ENCODE measurements around the gene KATNAL1. TPM values are rescaled to one million over a fixed set of nuclear protein-coding genes. Genes with fewer than 3 reads are reported as not detected.
"Not testable (repeated sequence)": the region's sequence is repeated elsewhere in the genome, so short reads cannot be mapped to it uniquely, and the experiment has no call there.

KATNAL1 gene
- total and polyA plus RNA-seq, 4 donors: 17.4 to 45.9 (median 26.7) TPM

DNA sequence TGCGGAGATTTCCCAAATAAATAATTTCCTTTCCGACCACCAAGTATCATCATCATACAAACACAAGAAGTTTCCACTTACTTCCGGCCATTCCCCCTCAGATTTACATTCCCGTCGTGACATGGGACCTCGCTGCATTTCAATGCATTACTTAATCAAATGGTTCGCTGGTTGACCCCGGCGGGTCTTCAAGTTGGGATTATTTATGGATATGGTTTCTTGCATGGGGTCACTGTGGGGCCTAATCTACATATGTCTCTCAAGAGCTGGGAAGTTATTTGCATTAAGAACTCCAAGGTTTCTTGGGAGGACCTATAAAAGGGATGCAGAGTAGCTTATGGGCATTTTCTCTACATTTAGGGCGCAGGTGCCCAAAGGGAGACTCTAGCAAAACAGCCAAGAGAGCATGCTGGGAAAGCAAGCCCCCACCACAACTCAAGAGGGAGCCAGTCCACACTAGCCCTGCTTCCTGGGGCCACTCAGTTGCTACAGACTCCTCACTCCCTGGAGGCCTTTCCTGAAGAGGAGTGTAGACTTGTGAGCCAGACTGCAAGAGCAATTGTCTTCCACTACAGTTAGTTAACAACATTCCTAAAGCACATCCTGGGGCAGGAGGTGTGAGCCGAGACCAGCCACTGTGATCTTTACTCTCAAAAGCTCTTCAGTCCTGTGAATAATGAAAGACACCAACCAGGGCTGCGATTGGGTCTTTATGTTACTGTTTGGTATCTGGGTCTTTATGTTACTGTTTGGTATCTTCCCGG, 125.3 kb downstream of the KATNAL1 start:
- Histone ChIP-seq H3K4me1 (ENCODE audit: control insufficient read depth, insufficient read depth, low read length) (peaks cover 7% of the 10 kb centered on the region), H3K9me3 (ENCODE audit: control insufficient read depth, insufficient read depth, low read length) (no peaks in the 10 kb centered on the region), H3K4me3 (ENCODE audit: low read depth, low read length) (no peak overlapping the region), H3K36me3 (ENCODE audit: control insufficient read depth, insufficient read depth, low read length) (no peaks in the 10 kb centered on the region), H3K27ac (ENCODE audit: low read depth, low read length) (no peak overlapping the region), H3K27me3 (ENCODE audit: control insufficient read depth, insufficient read depth, low read length) (no peaks in the 10 kb centered on the region)
- no peak for DNase-seq (ENCODE audit: low read depth in 4 of 6, low spot score in 6 of 6)
- 88% methylated on average over 4 of the region's 13 CpGs for WGBS (ENCODE audit: insufficient coverage)

DNA sequence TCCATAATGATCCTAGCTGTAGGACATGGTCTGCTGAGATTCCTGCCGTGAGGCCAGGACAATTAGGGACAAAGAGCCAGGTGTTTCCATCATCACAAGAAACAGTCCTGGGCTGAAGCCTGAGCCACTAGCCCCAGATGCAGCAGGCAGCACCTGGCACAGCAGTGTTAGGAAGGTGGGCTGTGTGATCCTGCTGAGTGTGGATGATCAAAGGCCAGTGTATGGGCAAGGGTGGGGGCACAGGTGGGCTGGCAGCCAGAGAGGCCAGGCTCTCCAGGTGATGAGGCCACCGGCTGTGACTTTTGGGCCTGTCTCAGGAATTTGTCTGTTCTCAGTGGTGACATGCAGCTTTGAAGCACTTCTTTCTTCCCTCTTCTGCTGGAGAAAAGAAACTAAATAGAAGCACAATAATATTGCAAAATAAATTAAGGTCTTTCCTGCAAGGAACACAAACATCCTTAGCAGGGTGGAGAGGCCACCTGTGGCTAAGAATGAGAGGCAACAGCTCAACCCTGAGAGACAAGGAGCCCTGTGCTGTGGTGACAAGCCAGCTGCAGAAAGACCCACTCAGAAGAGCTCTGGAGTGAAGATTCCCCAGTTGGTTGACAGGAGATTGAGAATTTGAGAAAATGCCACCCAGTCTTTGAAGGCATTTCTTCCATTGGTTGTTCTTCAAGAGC, 127.6 kb downstream of the KATNAL1 start:
- 32% methylated on average over 1 of the region's 2 CpGs for WGBS (ENCODE audit: insufficient coverage)
- H3K4me3 ChIP-seq (ENCODE audit: low read depth, low read length): no peak overlapping the region
- no peaks in the 10 kb centered on the region for H3K36me3 ChIP-seq (ENCODE audit: control insufficient read depth, insufficient read depth, low read length)
- no peak overlapping the region for H3K27ac ChIP-seq (ENCODE audit: low read depth, low read length)
- no peaks in the 10 kb centered on the region for H3K27me3 ChIP-seq (ENCODE audit: control insufficient read depth, insufficient read depth, low read length)
- no peak for DNase-seq (ENCODE audit: low read depth in 4 of 6, low spot score in 6 of 6)
- H3K4me1 ChIP-seq (ENCODE audit: control insufficient read depth, insufficient read depth, low read length): peaks cover 3% of the 10 kb centered on the region
- H3K9me3 ChIP-seq (ENCODE audit: control insufficient read depth, insufficient read depth, low read length): no peaks in the 10 kb centered on the region

DNA sequence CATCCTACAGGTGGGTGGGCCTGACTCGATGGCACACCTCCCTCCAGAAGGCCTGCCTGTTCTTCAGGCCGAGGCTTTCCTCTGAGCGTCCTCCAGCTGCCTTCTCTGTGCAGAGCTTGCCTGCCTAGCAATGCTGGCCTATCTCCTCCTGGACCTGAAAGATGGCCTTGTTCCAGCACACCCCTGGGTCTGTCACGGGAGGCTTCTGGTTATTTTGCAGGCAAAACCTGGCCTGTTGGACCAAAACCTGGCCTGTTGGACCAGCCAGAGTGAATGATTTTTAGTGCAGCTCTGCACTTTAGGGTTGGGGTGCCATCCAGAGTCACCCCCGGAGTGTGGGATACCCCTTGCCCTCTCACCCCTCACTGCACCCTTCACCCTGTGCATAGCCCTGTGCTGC, 128.4 kb downstream of the KATNAL1 start:
- Histone ChIP-seq H3K4me3 (ENCODE audit: low read depth, low read length) (no peak overlapping the region), H3K27me3 (ENCODE audit: control insufficient read depth, insufficient read depth, low read length) (no peaks in the 10 kb centered on the region), H3K27ac (ENCODE audit: low read depth, low read length) (no peak overlapping the region), H3K36me3 (ENCODE audit: control insufficient read depth, insufficient read depth, low read length) (no peaks in the 10 kb centered on the region), H3K4me1 (ENCODE audit: control insufficient read depth, insufficient read depth, low read length) (peaks cover 3% of the 10 kb centered on the region), H3K9me3 (ENCODE audit: control insufficient read depth, insufficient read depth, low read length) (no peaks in the 10 kb centered on the region)
- 88% methylated on average over 5 of the region's 5 CpGs for WGBS (ENCODE audit: insufficient coverage)
- DNase-seq (ENCODE audit: low read depth in 4 of 6, low spot score in 6 of 6): no peak

DNA sequence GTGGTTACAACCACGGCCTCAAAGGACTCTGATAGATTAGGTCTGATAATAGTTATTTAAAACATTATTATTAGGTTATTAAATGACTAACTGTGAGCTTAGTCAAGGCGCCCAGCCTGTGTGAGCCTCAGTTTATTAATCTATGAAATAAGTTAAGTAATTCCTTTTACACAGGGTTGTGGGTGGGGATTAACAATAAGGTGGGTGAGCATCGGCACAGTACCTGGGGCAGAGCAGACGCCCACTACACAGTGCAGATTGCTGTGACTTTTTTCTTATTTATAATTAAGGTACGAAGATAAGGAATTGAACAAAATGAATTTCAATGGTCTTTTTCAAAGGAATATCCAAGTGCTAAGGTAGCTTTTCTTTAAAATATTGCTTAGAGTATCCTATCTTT, 132.2 kb downstream of the KATNAL1 start:
- Histone ChIP-seq H3K27ac (ENCODE audit: low read depth, low read length) (no peak overlapping the region), H3K36me3 (ENCODE audit: control insufficient read depth, insufficient read depth, low read length) (no peaks in the 10 kb centered on the region), H3K4me1 (ENCODE audit: control insufficient read depth, insufficient read depth, low read length) (peaks cover 3% of the 10 kb centered on the region), H3K4me3 (ENCODE audit: low read depth, low read length) (no peak overlapping the region), H3K27me3 (ENCODE audit: control insufficient read depth, insufficient read depth, low read length) (no peaks in the 10 kb centered on the region), H3K9me3 (ENCODE audit: control insufficient read depth, insufficient read depth, low read length) (no peaks in the 10 kb centered on the region)
- DNase-seq (ENCODE audit: low read depth in 4 of 6, low spot score in 6 of 6): no peak
- WGBS (ENCODE audit: insufficient coverage): 100% methylated on average over 1 of the region's 5 CpGs

DNA sequence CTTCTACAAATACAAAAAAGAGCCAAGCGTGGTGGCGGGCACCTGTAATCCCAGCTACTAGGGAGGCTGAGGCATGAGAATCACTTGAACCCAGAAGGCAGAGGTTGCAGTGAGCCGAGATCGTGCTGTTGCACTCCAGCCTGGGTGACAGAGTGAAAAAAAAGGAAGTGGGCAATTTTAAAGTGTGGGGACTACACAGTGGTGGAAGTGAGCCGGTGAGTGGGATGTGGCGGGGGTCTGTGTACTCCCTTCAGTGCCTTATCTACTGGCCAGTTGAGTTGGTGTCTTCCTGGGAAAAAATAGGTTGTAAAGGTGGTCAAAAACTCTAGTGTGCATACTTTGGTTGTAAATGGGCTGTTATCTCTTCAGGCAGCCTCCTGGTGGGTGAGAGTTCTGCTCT, 133.1 kb downstream of the KATNAL1 start:
- H3K9me3 ChIP-seq (ENCODE audit: control insufficient read depth, insufficient read depth, low read length): not testable (repeated sequence)

DNA sequence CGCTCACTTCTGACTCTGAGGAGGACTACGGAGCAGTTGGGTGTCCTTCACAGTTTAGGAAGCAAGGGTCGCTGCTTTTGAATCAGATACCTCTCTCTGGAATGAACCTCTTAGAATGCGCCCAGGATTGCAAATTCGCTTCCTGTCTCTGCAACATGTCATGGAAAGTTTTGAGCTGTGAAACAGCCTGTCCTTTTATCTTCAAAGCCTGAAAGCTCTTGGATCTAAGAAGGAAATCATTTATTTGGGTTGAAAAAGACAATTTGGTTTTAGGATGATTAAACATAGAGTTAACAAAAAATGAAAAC, 134.1 kb downstream of the KATNAL1 start:
- H3K9me3 ChIP-seq (ENCODE audit: control insufficient read depth, insufficient read depth, low read length): no peaks in the 10 kb centered on the region
- no peak for DNase-seq (ENCODE audit: low read depth in 4 of 6, low spot score in 6 of 6)
- H3K4me1 ChIP-seq (ENCODE audit: control insufficient read depth, insufficient read depth, low read length): no peaks in the 10 kb centered on the region
- 92% methylated on average over 5 of the region's 5 CpGs for WGBS (ENCODE audit: insufficient coverage)
- H3K27me3 ChIP-seq (ENCODE audit: control insufficient read depth, insufficient read depth, low read length): no peaks in the 10 kb centered on the region
- H3K36me3 ChIP-seq (ENCODE audit: control insufficient read depth, insufficient read depth, low read length): no peaks in the 10 kb centered on the region
- no peak overlapping the region for H3K4me3 ChIP-seq (ENCODE audit: low read depth, low read length)
- no peak overlapping the region for H3K27ac ChIP-seq (ENCODE audit: low read depth, low read length)

More for the DNA sequence above, 133.1 kb downstream of the KATNAL1 start:
- H3K27ac ChIP-seq (ENCODE audit: low read depth, low read length); H3K27me3 ChIP-seq (ENCODE audit: control insufficient read depth, insufficient read depth, low read length); H3K36me3 ChIP-seq (ENCODE audit: control insufficient read depth, insufficient read depth, low read length); H3K4me3 ChIP-seq (ENCODE audit: low read depth, low read length); DNase-seq (ENCODE audit: low read depth in 4 of 6, low spot score in 6 of 6); H3K4me1 ChIP-seq (ENCODE audit: control insufficient read depth, insufficient read depth, low read length): not testable (repeated sequence)
- 77% methylated on average over 6 of the region's 6 CpGs for WGBS (ENCODE audit: insufficient coverage)

DNA sequence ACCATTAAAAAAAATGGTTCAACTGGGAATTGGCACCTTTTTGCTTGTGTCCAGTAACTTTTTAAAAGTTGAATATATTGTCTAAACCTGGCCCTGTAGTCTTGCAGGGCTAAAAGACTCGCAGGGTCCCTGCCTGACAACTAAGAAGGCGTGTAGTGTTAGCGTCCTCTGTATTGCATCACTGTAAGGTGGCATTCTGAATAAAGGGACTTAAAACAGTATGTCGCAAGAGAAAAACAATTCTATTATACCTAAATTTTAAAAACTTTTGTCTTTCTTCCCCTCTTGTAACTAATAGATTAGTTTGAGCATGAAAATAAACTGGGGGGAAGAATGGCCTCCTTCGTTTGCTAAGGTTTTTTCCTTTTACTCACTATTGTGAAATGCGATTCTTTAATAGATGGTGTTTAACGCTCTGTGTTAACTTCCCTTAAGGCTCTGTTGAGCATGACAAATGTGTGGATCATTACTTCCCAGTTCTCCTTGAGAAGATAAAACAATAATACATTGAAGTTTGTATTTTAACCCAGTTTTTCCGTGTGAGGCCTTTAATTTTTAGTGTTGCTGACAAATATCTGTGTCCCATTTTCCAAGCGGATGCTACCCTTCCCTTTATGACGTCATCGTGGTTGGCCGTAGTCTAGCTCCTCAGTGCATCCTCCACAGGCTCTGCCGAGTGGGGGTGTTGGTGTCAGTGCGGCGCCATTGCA, 134.6 kb downstream of the KATNAL1 start:
- H3K4me3 ChIP-seq (ENCODE audit: low read depth, low read length): no peak overlapping the region
- no peak overlapping the region for H3K27ac ChIP-seq (ENCODE audit: low read depth, low read length)
- no peaks in the 10 kb centered on the region for H3K36me3 ChIP-seq (ENCODE audit: control insufficient read depth, insufficient read depth, low read length)
- H3K9me3 ChIP-seq (ENCODE audit: control insufficient read depth, insufficient read depth, low read length): no peaks in the 10 kb centered on the region
- H3K27me3 ChIP-seq (ENCODE audit: control insufficient read depth, insufficient read depth, low read length): no peaks in the 10 kb centered on the region
- no peak for DNase-seq (ENCODE audit: low read depth in 4 of 6, low spot score in 6 of 6)
- no peaks in the 10 kb centered on the region for H3K4me1 ChIP-seq (ENCODE audit: control insufficient read depth, insufficient read depth, low read length)
- WGBS (ENCODE audit: insufficient coverage): 84% methylated on average over 7 of the region's 15 CpGs

DNA sequence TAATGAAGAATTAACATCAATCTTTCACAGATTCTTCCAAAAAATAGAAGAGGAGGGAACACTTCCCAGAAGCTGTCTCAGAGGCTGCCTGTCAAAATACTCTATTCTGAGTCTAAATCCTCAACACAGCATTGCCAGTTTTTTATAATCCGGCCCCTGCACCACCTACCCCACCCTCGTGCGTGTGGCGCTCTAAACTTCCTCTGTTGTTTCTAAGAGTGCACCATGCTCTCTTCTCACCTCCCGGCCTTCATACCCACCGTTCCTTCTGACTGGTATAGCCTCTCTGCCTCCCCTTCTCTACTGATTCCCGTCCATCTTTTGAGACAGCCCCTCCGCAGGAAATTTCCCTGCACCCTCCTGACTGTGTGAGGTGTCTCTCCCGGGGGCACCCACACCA, 136.8 kb downstream of the KATNAL1 start:
- DNase-seq (ENCODE audit: low read depth in 4 of 6, low spot score in 6 of 6): no peak
- no peak overlapping the region for H3K4me3 ChIP-seq (ENCODE audit: low read depth, low read length)
- WGBS (ENCODE audit: insufficient coverage): 90% methylated on average over 9 of the region's 9 CpGs
- no peaks in the 10 kb centered on the region for H3K27me3 ChIP-seq (ENCODE audit: control insufficient read depth, insufficient read depth, low read length)
- peaks cover 3% of the 10 kb centered on the region for H3K4me1 ChIP-seq (ENCODE audit: control insufficient read depth, insufficient read depth, low read length)
- no peak overlapping the region for H3K27ac ChIP-seq (ENCODE audit: low read depth, low read length)
- no peaks in the 10 kb centered on the region for H3K9me3 ChIP-seq (ENCODE audit: control insufficient read depth, insufficient read depth, low read length)
- no peaks in the 10 kb centered on the region for H3K36me3 ChIP-seq (ENCODE audit: control insufficient read depth, insufficient read depth, low read length)

DNA sequence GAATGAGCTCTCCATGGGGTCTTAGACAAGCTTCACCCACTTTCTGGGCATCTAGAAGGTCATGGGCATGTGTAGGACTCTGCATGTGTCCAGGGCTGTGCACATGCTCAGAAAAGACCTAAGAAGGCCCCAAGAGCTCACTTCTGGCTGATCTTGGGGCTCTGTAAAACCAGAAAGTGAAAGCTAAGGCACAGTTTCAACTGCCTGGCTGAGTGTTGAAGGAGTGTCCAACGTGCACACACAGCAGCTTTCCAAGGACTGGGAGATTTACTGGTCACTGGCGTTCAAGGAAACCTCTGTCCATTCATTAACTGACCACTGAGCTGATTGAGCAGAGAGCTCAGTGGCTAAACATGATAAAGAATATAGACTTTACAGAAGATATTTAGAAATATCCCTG, 137.9 kb downstream of the KATNAL1 start:
- Histone ChIP-seq H3K36me3 (ENCODE audit: control insufficient read depth, insufficient read depth, low read length) (no peaks in the 10 kb centered on the region), H3K27me3 (ENCODE audit: control insufficient read depth, insufficient read depth, low read length) (no peaks in the 10 kb centered on the region), H3K4me3 (ENCODE audit: low read depth, low read length) (no peak overlapping the region), H3K9me3 (ENCODE audit: control insufficient read depth, insufficient read depth, low read length) (no peaks in the 10 kb centered on the region), H3K4me1 (ENCODE audit: control insufficient read depth, insufficient read depth, low read length) (peaks cover 3% of the 10 kb centered on the region), H3K27ac (ENCODE audit: low read depth, low read length) (no peak overlapping the region)
- no peak for DNase-seq (ENCODE audit: low read depth in 4 of 6, low spot score in 6 of 6)
- WGBS (ENCODE audit: insufficient coverage): 17% methylated on average over 1 of the region's 2 CpGs
